SU-DHL-6 (cell line): ENCODE results near the gene ZNF668.

Source experiments
- CTCF ChIP-seq: fragments of 200-600 bp; sonication (generic); IDR thresholded peaks from one replicate; pipeline ENCODE4 v1.5.1; 2017; ENCODE audit warnings: antibody characterized with exemption, mild to moderate bottlenecking, low read length, moderate library complexity; ENCODE audit not compliant: insufficient read depth, poor library complexity, severe bottlenecking
- EZH2phosphoT487 ChIP-seq: fragments of 200-600 bp; sonication (generic), shearing (Covaris generic); conservative IDR thresholded peaks from 2 replicates; pipeline ENCODE4 v1.6.1; 2018; ENCODE audit warnings: mild to moderate bottlenecking, antibody characterized with exemption, low read length, moderate library complexity, mixed read lengths

- TF ChIP-seq CTCF: no peak
- TF ChIP-seq EZH2phosphoT487: no peak
Observed at GRCh38 chr16:31083081-31083480, 9.0 kb upstream of the ZNF668 start.
